Measurements from ENCODE around the gene VEPH1. TPM values are rescaled to one million over a fixed set of nuclear protein-coding genes. Genes with fewer than 3 reads are reported as not detected.

VEPH1 gene
- total RNA-seq, 1 experiment from 2014 or later = 7.7 TPM

- Mint-ChIP-seq H3K4me3 (no peak overlapping the region), H3K36me3 (ENCODE audit: insufficient read depth in 1 of 3, low read depth in 3 of 3) (no peaks in the 10 kb centered on the region), H3K9me3 (no peaks in the 10 kb centered on the region), H3K4me1 (peaks cover 22 to 28% of the 10 kb centered on the region in 2 experiments), H3K27ac (no peak overlapping the region), H3K27me3 (ENCODE audit: low read depth) (no peaks in the 10 kb centered on the region)
- Histone ChIP-seq H3K79me1 (ENCODE audit: insufficient read depth, low read depth, low read length, poor library complexity, severe bottlenecking) (no peaks in the 10 kb centered on the region), H3K27me3 (ENCODE audit: insufficient read depth, low read length) (no peaks in the 10 kb centered on the region), H3K23ac (ENCODE audit: insufficient read length, low read depth, low read length) (no peak overlapping the region), H3K56ac (ENCODE audit: insufficient read length, low read depth, low read length) (no peak overlapping the region), H3K4me1 (ENCODE audit: insufficient read depth, low read length) (no peaks in the 10 kb centered on the region), H2BK15ac (ENCODE audit: low read depth, low read length) (no peak overlapping the region), H3K4me2 (ENCODE audit: insufficient read depth, insufficient read length, low read length) (no peak overlapping the region), H3K23me2 (ENCODE audit: insufficient read length, low read depth, low read length, poor library complexity, severe bottlenecking) (no peaks in the 10 kb centered on the region), H2BK20ac (ENCODE audit: low read depth, low read length, poor library complexity, severe bottlenecking) (no peak overlapping the region), H2BK12ac (ENCODE audit: insufficient read length, low read depth, low read length) (no peak overlapping the region), H3K27ac (ENCODE audit: insufficient read length, low read depth, low read length) (no peak overlapping the region), H2BK5ac (ENCODE audit: insufficient read length, low read length) (no peak overlapping the region), H4K5ac (ENCODE audit: insufficient read length, low read depth, low read length) (no peak overlapping the region), H3K79me2 (ENCODE audit: insufficient read depth, low read length) (no peaks in the 10 kb centered on the region), H3K14ac (ENCODE audit: insufficient read depth, low read length) (no peak overlapping the region), H2BK120ac (ENCODE audit: low read depth, low read length, poor library complexity, severe bottlenecking) (no peak overlapping the region), H2AFZ (ENCODE audit: low read length) (no peak overlapping the region), H3K18ac (ENCODE audit: insufficient read length, low read depth, low read length) (no peak overlapping the region), H3K4ac (ENCODE audit: low read depth, low read length) (no peak overlapping the region), H3K9ac (ENCODE audit: extremely low read depth, insufficient read length, low read length) (no peak overlapping the region), H3K9me3 (ENCODE audit: control insufficient read depth, low read depth, low read length) (no peaks in the 10 kb centered on the region), H4K8ac (replicated peaks; ENCODE audit: insufficient read length, low read depth, low read length) (no peak overlapping the region), H2AK5ac (ENCODE audit: insufficient read length, low read length) (no peak overlapping the region), H4K20me1 (ENCODE audit: control insufficient read depth, insufficient read depth, insufficient read length) (no peaks in the 10 kb centered on the region), H4K91ac (ENCODE audit: insufficient read length, low read depth, low read length) (no peak overlapping the region), H3T11ph (ENCODE audit: low read length) (no peak overlapping the region)
- TF ChIP-seq CTCF (conservative IDR thresholded peaks at IDR 0.05) = no peak
- WGBS (ENCODE audit: extremely low coverage, insufficient read length, low lambda C conversion rate) = no CpG with 5 or more reads among the region's 5 CpGs
- no peak for DNase-seq
These were observed 126.5 kb downstream of the VEPH1 start for GRCh38 chr3:157376603-157377300.
